ENCODE results near the gene MRPL51. TPM values are rescaled to one million over a fixed set of nuclear protein-coding genes. Genes with fewer than 3 reads are reported as not detected.
"Not testable (repeated sequence)": the region's sequence is repeated elsewhere in the genome, so short reads cannot be mapped to it uniquely, and the experiment has no call there.

MRPL51 gene
- total and polyA plus RNA-seq, 9 of the 15 experiments (the other 6 are each of a cell fraction or from before 2014, with no cell fraction given), result 127 to 727 (median 208) TPM

DNA sequence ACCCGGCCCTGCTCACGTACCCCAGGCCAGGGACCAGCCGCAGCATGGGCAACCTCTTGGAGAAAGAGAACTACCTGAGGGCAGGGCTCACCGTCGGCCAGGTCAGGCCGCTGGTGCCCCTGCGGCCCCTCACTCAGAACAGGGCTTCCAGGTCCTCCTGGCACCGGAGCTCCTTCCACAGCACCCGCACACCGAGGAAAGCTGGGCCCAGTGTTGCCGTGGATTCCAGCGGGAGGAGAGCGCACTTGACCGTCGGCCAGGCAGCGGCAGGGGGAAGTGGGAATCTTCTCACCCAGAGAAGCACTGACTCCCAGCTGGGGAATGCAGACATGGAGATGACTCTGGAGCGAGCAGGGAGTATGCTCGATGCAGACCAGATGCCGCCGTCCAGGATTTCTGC lies 14.6 kb downstream of the MRPL51 start:
- WGBS (ENCODE audit: insufficient coverage, low coverage, missing lambda C conversion rate), result 63% methylated on average over 10 of the region's 20 CpGs
- Histone ChIP-seq H3K9me3 (replicated peaks; ENCODE audit: control insufficient read depth, insufficient read depth, low read depth, low read length) (no peaks in the 10 kb centered on the region), H3K4me3 (no peak overlapping the region), H3K9ac (ENCODE audit: insufficient read depth in 1 of 2, low read depth in 2 of 2, low read length in 2 of 2) (no peak overlapping the region), H3K4me1 (replicated peaks in 1 of 2; ENCODE audit: control insufficient read depth in 2 of 2, insufficient read depth in 2 of 2, low read length in 2 of 2) (peaks cover 0 to 4% of the 10 kb centered on the region in 2 experiments; a peak in 2 of 5 replicates), H3K79me2 (ENCODE audit: control insufficient read depth, insufficient read depth, low read length) (no peaks in the 10 kb centered on the region), H3K27me3 (ENCODE audit: control insufficient read depth in 2 of 2, insufficient read depth in 2 of 2, low read length in 2 of 2) (no peaks in the 10 kb centered on the region), H3K9me1 (ENCODE audit: control insufficient read depth, insufficient read depth, low read length) (no peaks in the 10 kb centered on the region), H4K20me1 (replicated peaks; ENCODE audit: control insufficient read depth, insufficient read depth, low read length) (no peaks in the 10 kb centered on the region), H3K4me2 (ENCODE audit: insufficient read depth, low read length) (no peak overlapping the region), H2AFZ (ENCODE audit: low read depth, low read length) (no peak overlapping the region), H3K36me3 (ENCODE audit: control insufficient read depth, insufficient read depth, low read length) (no peaks in the 10 kb centered on the region), H3K27ac (ENCODE audit: extremely low read depth, low read depth, low read length) (no peak overlapping the region)
- CTCF ChIA-PET (ENCODE audit: low intra/inter-chr PET ratio), result no interaction called here
- BruUV-seq (replicated peaks), result no TSS peak
- ATAC-seq, result no peak
- DNase-seq (ENCODE audit: extremely low read depth in 1 of 4, low spot score in 3 of 4), result no peak
- FAIRE-seq, result no peak
- POLR2A ChIA-PET, result interaction anchor here (1.1 kb wide), 1 partner anchor 36 kb away, joined by 3 read pairs; no protein-coding TSS in a partner anchor
- TF ChIP-seq CBX2 (IDR thresholded peaks at IDR 0.05; ENCODE audit: insufficient read depth, low read length, poor library complexity, severe bottlenecking), result no peak
- TF ChIP-seq ILF3 (IDR thresholded peaks at IDR 0.05; ENCODE audit: borderline replicate concordance), result no peak
- no peak for TF ChIP-seq CUX1 (CRISPR knock-in tag; IDR thresholded peaks at IDR 0.05)
- TF ChIP-seq POLR2AphosphoS5 (IDR thresholded peaks at IDR 0.05; ENCODE audit: control insufficient read depth, insufficient read depth, low read depth, low read length), result no peak
- TF ChIP-seq NCOA2 (IDR thresholded peaks at IDR 0.05; ENCODE audit: partially characterized antibody in 2 of 2), result no peak
- no peak for TF ChIP-seq KDM1A (IDR thresholded peaks at IDR 0.05)
- no peak for TF ChIP-seq ZBTB12 (CRISPR knock-in tag; IDR thresholded peaks at IDR 0.05)
- intact Hi-C loops (cut with micrococcal nuclease) (no loop called here), in situ Hi-C loops (cut with MboI) (no loop called here)

DNA sequence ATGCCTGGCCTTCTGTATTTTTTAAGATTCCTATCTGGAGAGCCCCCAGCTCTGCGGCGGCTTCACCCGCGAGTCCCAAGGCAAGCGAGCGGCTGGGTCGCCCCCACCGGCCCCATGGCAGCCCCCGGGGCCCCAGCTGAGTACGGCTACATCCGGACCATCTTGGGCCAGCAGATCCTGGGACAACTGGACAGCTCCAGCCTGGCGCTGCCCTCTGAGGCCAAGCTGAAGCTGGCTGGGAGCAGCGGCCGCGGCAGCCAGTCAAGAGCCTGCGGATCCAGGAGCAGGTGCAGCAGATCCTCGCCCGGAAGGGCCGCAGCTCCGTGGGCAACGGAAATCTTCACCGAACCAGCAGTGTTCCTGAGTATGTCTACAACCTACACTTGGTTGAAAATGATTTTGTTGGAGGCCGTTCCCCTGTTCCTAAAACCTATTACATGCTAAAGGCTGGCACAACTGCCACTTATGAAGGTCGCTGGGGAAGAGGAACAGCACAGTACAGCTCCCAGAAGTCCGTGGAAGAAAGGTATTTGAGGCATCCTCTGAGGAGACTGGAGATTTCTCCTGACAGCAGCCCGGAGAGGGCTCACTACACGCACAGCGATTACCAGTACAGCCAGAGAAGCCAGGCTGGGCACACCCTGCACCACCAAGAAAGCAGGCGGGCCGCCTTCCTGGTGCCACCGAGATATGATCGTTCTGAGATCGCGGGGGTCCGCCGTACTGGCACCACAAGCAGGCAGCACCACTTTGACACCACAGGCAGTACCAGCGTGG lies 15.3 kb downstream of the MRPL51 start:
- H3K4me2 ChIP-seq (ENCODE audit: insufficient read depth, low read length); H3K27ac ChIP-seq (ENCODE audit: extremely low read depth, low read depth, low read length); H4K20me1 ChIP-seq (replicated peaks; ENCODE audit: control insufficient read depth, insufficient read depth, low read length); BruUV-seq (replicated peaks); H3K9me1 ChIP-seq (ENCODE audit: control insufficient read depth, insufficient read depth, low read length); H3K9ac ChIP-seq (ENCODE audit: insufficient read depth in 1 of 2, low read depth in 2 of 2, low read length in 2 of 2); ATAC-seq; FAIRE-seq; CTCF ChIA-PET (ENCODE audit: low intra/inter-chr PET ratio); in situ Hi-C loops (cut with MboI); DNase-seq (ENCODE audit: extremely low read depth in 1 of 4, low spot score in 3 of 4); H3K4me1 ChIP-seq (replicated peaks in 1 of 2; ENCODE audit: control insufficient read depth in 2 of 2, insufficient read depth in 2 of 2, low read length in 2 of 2); H2AFZ ChIP-seq (ENCODE audit: low read depth, low read length); H3K79me2 ChIP-seq (ENCODE audit: control insufficient read depth, insufficient read depth, low read length); H3K4me3 ChIP-seq; H3K27me3 ChIP-seq (ENCODE audit: control insufficient read depth in 2 of 2, insufficient read depth in 2 of 2, low read length in 2 of 2); H3K36me3 ChIP-seq (ENCODE audit: control insufficient read depth, insufficient read depth, low read length); H3K9me3 ChIP-seq (replicated peaks; ENCODE audit: control insufficient read depth, insufficient read depth, low read depth, low read length); intact Hi-C loops (cut with micrococcal nuclease): not testable (repeated sequence)
- POLR2A ChIA-PET, result interaction anchor here (0.8 kb wide), 2 partner anchors 9 to 12 kb away, joined by 3 read pairs; no protein-coding TSS in a partner anchor
- WGBS (ENCODE audit: insufficient coverage, low coverage, missing lambda C conversion rate), result 48% methylated on average over 11 of the region's 37 CpGs
